Smooth muscle cell (in vitro differentiated cells): ENCODE data around the gene BRD3OS. TPM values are rescaled to one million over a fixed set of nuclear protein-coding genes. Genes with fewer than 3 reads are reported as not detected.

Experiments used
- DNase-seq: peaks from one replicate; lab custom pipeline; 2025; ENCODE audit not compliant: unreplicated experiment; lab: John Stamatoyannopoulos, UW
- H2AFZ ChIP-seq: fragments of 200-600 bp; sonication (generic); 2 replicates; pipeline ENCODE4 v1.6.0; 2016; ENCODE audit warnings: antibody characterized with exemption, low read depth, mild to moderate bottlenecking
- H3F3A ChIP-seq: fragments of 200-600 bp; sonication (generic); 2 replicates; pipeline ENCODE4 v1.6.0; 2017; ENCODE audit warnings: antibody characterized with exemption, low read depth
- H3K27ac ChIP-seq: fragments of 200-600 bp; sonication (generic); 2 replicates; pipeline ENCODE4 v1.5.1; 2016; ENCODE audit warnings: low read depth, mild to moderate bottlenecking
- H3K27me3 ChIP-seq: fragments of 200-600 bp; sonication (generic); 2 replicates; pipeline ENCODE4 v1.6.1; 2016; ENCODE audit warnings: low read depth, mild to moderate bottlenecking
- H3K36me3 ChIP-seq: fragments of 200-600 bp; sonication (generic); 2 replicates; pipeline ENCODE4 v1.5.1; 2016; ENCODE audit warnings: low read depth
- H3K4me1 ChIP-seq: fragments of 200-600 bp; sonication (generic); 2 replicates; pipeline ENCODE4 v1.5.1; 2016; ENCODE audit warnings: low read depth
- H3K4me2 ChIP-seq: fragments of 200-600 bp; sonication (generic); 2 replicates; pipeline ENCODE4 v1.6.0; 2016; ENCODE audit warnings: mild to moderate bottlenecking
- H3K4me3 ChIP-seq: fragments of 200-600 bp; sonication (generic); 2 replicates; pipeline ENCODE4 v1.5.1; 2016; ENCODE audit warnings: mild to moderate bottlenecking
- H3K79me2 ChIP-seq: fragments of 200-600 bp; sonication (generic); 2 replicates; pipeline ENCODE4 v1.6.0; 2016; ENCODE audit warnings: low read depth, mild to moderate bottlenecking
- H3K9ac ChIP-seq: fragments of 200-600 bp; sonication (generic); 2 replicates; pipeline ENCODE4 v1.6.0; 2016; ENCODE audit warnings: low read depth
- H3K9me3 ChIP-seq: fragments of 200-600 bp; sonication (generic); replicated peaks from 2 replicates; pipeline ENCODE4 v1.5.1; 2016; ENCODE audit warnings: low read depth
- H4K20me1 ChIP-seq: fragments of 200-600 bp; sonication (generic); 2 replicates; pipeline ENCODE4 v1.6.0; 2016; ENCODE audit warnings: low read depth
- CTCF ChIP-seq: fragments of 200-600 bp; sonication (generic); IDR thresholded peaks from 2 replicates; pipeline ENCODE4 v1.5.1; 2017; ENCODE audit warnings: borderline replicate concordance, mild to moderate bottlenecking, antibody characterized with exemption; ENCODE audit not compliant: insufficient read depth, poor library complexity, severe bottlenecking
- WGBS: methylation state at CpG from one replicate; pipeline ENCODE4 v1.1.7; 2016; ENCODE audit warnings: low lambda C conversion rate; 5-methylcytosine and 5-hydroxymethylcytosine counted together
- polyA plus RNA-seq: library from polyadenylated mRNA; unstranded; fragments of >200 nt; fragmentation: Nextera tagmentation; extraction: Ambion mirVana; gene quantifications from 2 replicates; pipeline ENCODE4 v1.2.1, GENCODE V29; 2016
- total RNA-seq: library from RNA; depleted of rRNA; stranded (reverse); fragments of >200 nt; gene quantifications from 2 replicates; pipeline ENCODE4 v1.2.3, GENCODE V29; 2014

BRD3OS gene
- total and polyA plus RNA-seq, 2 experiments from 2014 or later = 16.0 to 16.1 TPM

- no peaks in the 10 kb centered on the region for H3K27me3 ChIP-seq
- no peaks in the 10 kb centered on the region for H3F3A ChIP-seq
- peak within 1 kb of the TSS; percentile 90 for H3K4me3 ChIP-seq
- peak; percentile 43 for DNase-seq
- H3K4me1 ChIP-seq = peaks cover 18% of the 10 kb centered on the region
- peak within 1 kb of the TSS; percentile 87 for H3K9ac ChIP-seq
- TF ChIP-seq CTCF = no peak
- H3K27ac ChIP-seq = peak within 1 kb of the TSS; percentile 86
- H4K20me1 ChIP-seq = peaks cover 50% of the 10 kb centered on the region
- H3K79me2 ChIP-seq = peaks cover 45% of the 10 kb centered on the region
- no peaks in the 10 kb centered on the region for H3K9me3 ChIP-seq
- under 1% methylated on average over 73 of the region's 124 CpGs for WGBS
- no peaks in the 10 kb centered on the region for H3K36me3 ChIP-seq
- H3K4me2 ChIP-seq = peak within 1 kb of the TSS; percentile 99
- peak within 1 kb of the TSS; percentile 67 for H2AFZ ChIP-seq
Measured at GRCh38 chr9:133991964-133992779, 33.1 kb upstream of the BRD3OS start, which contains the start of gene VAV2. TSS of gene VAV2 (minus strand) at chr9:133992324. CDS start at chr9:133992278, 46 bp downstream.

- Histone ChIP-seq H4K20me1 (peaks cover 41% of the 10 kb centered on the region), H3K27ac (peak overlapping the region; percentile 86), H3K4me3 (peak overlapping the region; percentile 90), H3K36me3 (no peaks in the 10 kb centered on the region), H3K4me2 (peak overlapping the region; percentile 99), H3K4me1 (peaks cover 18% of the 10 kb centered on the region), H3K79me2 (peaks cover 37% of the 10 kb centered on the region), H3F3A (no peaks in the 10 kb centered on the region), H3K9ac (peak overlapping the region; percentile 87), H3K9me3 (no peaks in the 10 kb centered on the region), H3K27me3 (no peaks in the 10 kb centered on the region), H2AFZ (peak overlapping the region; percentile 67)
- WGBS = under 1% methylated on average over 34 of the region's 74 CpGs
- peak; percentile 39 for TF ChIP-seq CTCF
- peak; percentile 88 for DNase-seq
Measured at GRCh38 chr9:133992780-133993634, 32.3 kb upstream of the BRD3OS start.

GRCh38 chr9:133993635-133994253, 31.5 kb upstream of the BRD3OS start:
- H3K27me3 ChIP-seq = no peaks in the 10 kb centered on the region
- no peaks in the 10 kb centered on the region for H3K9me3 ChIP-seq
- H4K20me1 ChIP-seq = peaks cover 34% of the 10 kb centered on the region
- peak overlapping the region; percentile 86 for H3K27ac ChIP-seq
- H3F3A ChIP-seq = no peaks in the 10 kb centered on the region
- 79% methylated on average over 16 of the region's 16 CpGs for WGBS
- peaks cover 18% of the 10 kb centered on the region for H3K4me1 ChIP-seq
- no peaks in the 10 kb centered on the region for H3K36me3 ChIP-seq
- no peak for DNase-seq
- peak overlapping the region; percentile 99 for H3K4me2 ChIP-seq
- H3K4me3 ChIP-seq = peak overlapping the region; percentile 90
- H3K79me2 ChIP-seq = peaks cover 29% of the 10 kb centered on the region
- TF ChIP-seq CTCF = no peak
- no peak overlapping the region for H3K9ac ChIP-seq
- H2AFZ ChIP-seq = no peak overlapping the region
